AG04450 (cell line): ENCODE data around the gene PRKAR1B. TPM values are rescaled to one million over a fixed set of nuclear protein-coding genes. Genes with fewer than 3 reads are reported as not detected.

ENCODE experiments used
- CTCF ChIA-PET: fragments of 300-600, 350-600 bp; formaldehyde crosslinking; extraction: SDS; loops from one replicate; lab custom pipeline; 2022; ENCODE audit warnings: antibody characterized with exemption, inconsistent platforms; lab: Charles Lee
- POLR2A ChIA-PET: fragments of 350-600 bp; formaldehyde crosslinking; extraction: SDS; loops from one replicate; lab custom pipeline; 2021; ENCODE audit warnings: antibody characterized with exemption, inconsistent platforms; lab: Yijun Ruan, JAX
- DNase-seq: peaks from one replicate; pipeline ENCODE4 v3.0.0-alpha.2; 2011; ENCODE audit warnings: low read depth, low spot score
- H3K27ac ChIP-seq: one replicate; pipeline ENCODE4 v1.5.1; 2012; ENCODE audit warnings: low read depth, low read length, control low read depth
- H3K27me3 ChIP-seq: one replicate; pipeline ENCODE4 v1.6.0; 2012; ENCODE audit warnings: low read length; ENCODE audit not compliant: control insufficient read depth, insufficient read depth
- H3K4me3 ChIP-seq: 2 replicates; pipeline ENCODE4 v1.5.1; 2011; ENCODE audit warnings: mild to moderate bottlenecking, low read depth, low read length, control low read depth
- H3K9me3 ChIP-seq: 2 replicates; pipeline ENCODE4 v1.5.1; 2012; ENCODE audit warnings: low read length; ENCODE audit not compliant: control insufficient read depth, insufficient read depth
- CTCF ChIP-seq: IDR thresholded peaks from 2 replicates; pipeline ENCODE4 v1.5.1; 2011; ENCODE audit warnings: low read depth, low read length, control low read depth, inconsistent platforms
- polyA plus RNA-seq: library from polyadenylated mRNA; depleted of rRNA; stranded (reverse); fragments of >200 nt; gene quantifications from 2 replicates; pipeline ENCODE4 v1.2.3, GENCODE V29; 2011

The PRKAR1B gene
- polyA plus RNA-seq, 1 experiment, result 16.1 TPM

- ChIA-PET POLR2A (no interaction called here), CTCF (no interaction called here)
- no peak for DNase-seq
- no peak for TF ChIP-seq CTCF
- Histone ChIP-seq H3K27me3 (no peaks in the 10 kb centered on the region), H3K9me3 (peaks cover 14% of the 10 kb centered on the region; the same call in 1 of the 2 replicates), H3K4me3 (no peak overlapping the region), H3K27ac (no peak overlapping the region)
These were observed 132.0 kb downstream of the PRKAR1B start for GRCh38 chr7:594920-595620.

GRCh38 chr7:594212-594913, 132.7 kb downstream of the PRKAR1B start:
- no peak for TF ChIP-seq CTCF
- H3K27me3 ChIP-seq, result no peaks in the 10 kb centered on the region
- no peak overlapping the region for H3K27ac ChIP-seq
- peaks cover 18% of the 10 kb centered on the region; the same call in 1 of the 2 replicates for H3K9me3 ChIP-seq
- H3K4me3 ChIP-seq, result no peak overlapping the region
- CTCF ChIA-PET, result no interaction called here
- no peak for DNase-seq
- POLR2A ChIA-PET, result no interaction called here

- TF ChIP-seq CTCF, result no peak
- CTCF ChIA-PET, result no interaction called here
- no peak for DNase-seq
These were observed 133.6 kb downstream of the PRKAR1B start for GRCh38 chr7:593324-594115.

GRCh38 chr7:591856-592628, 135.0 kb downstream of the PRKAR1B start:
- H3K27me3 ChIP-seq, result no peaks in the 10 kb centered on the region
- TF ChIP-seq CTCF, result no peak
- CTCF ChIA-PET, result no interaction called here
- H3K4me3 ChIP-seq, result no peak overlapping the region
- POLR2A ChIA-PET, result no interaction called here
- no peak for DNase-seq
- peaks cover 26% of the 10 kb centered on the region; the same call in 1 of the 2 replicates for H3K9me3 ChIP-seq
- no peak overlapping the region for H3K27ac ChIP-seq

More at GRCh38 chr7:593324-594115, 133.6 kb downstream of the PRKAR1B start:
- Histone ChIP-seq H3K9me3 (peaks cover 21% of the 10 kb centered on the region; the same call in 1 of the 2 replicates), H3K27ac (no peak overlapping the region), H3K4me3 (no peak overlapping the region), H3K27me3 (no peaks in the 10 kb centered on the region)
- POLR2A ChIA-PET, result no interaction called here
